ENCODE data around the gene CDH23.

Gene CDH23

GRCh38 chr10:71774916-71775702 lies 378.4 kb downstream of the CDH23 start:
- peaks cover 9% of the 10 kb centered on the region for H3K9me3 ChIP-seq (ENCODE audit: control insufficient read depth, insufficient read depth, low read depth, low read length)
- peaks cover 38% of the 10 kb centered on the region for H3K27me3 ChIP-seq (ENCODE audit: control insufficient read depth, insufficient read depth, low read length)
- H3K27ac ChIP-seq (ENCODE audit: low read depth, low read length): no peak overlapping the region
- no peaks in the 10 kb centered on the region for H3K36me3 ChIP-seq (ENCODE audit: control insufficient read depth, insufficient read depth, low read length)
- no peak overlapping the region for H3K9ac ChIP-seq (ENCODE audit: low read length)
- H3K4me3 ChIP-seq (ENCODE audit: low read depth, low read length): no peak overlapping the region
- no peaks in the 10 kb centered on the region; the same call in 1 of the 2 replicates for H3K4me1 ChIP-seq (ENCODE audit: control insufficient read depth, insufficient read depth, low read length)

DNA sequence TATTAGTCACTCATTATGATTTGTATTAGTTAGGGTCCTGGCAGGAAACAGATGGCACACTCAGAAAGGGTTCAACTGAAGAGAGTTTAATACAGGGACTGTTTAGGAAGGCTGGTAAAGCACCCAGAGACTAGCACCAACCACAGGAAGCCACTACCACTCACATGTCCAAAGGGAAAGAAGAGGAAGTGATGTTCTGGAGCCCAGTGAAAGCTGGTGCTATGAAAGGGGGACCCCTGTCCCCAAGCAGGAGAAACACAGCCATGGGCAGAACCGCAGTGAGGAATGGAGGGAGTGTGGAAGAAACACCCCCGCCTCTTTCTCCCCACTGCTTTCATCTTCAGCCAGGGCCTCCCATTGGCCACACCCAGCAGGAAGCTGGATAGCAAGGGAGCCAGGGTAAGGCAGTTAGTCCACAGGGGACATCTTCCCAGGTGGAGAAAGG lies 379.8 kb downstream of the CDH23 start:
- H3K4me1 ChIP-seq (ENCODE audit: control insufficient read depth, insufficient read depth, low read length): no peaks in the 10 kb centered on the region; the same call in 1 of the 2 replicates
- no peak overlapping the region for H3K9ac ChIP-seq (ENCODE audit: low read length)
- H3K9me3 ChIP-seq (ENCODE audit: control insufficient read depth, insufficient read depth, low read depth, low read length): peaks cover 9% of the 10 kb centered on the region
- H3K36me3 ChIP-seq (ENCODE audit: control insufficient read depth, insufficient read depth, low read length): no peaks in the 10 kb centered on the region
- peaks cover 30% of the 10 kb centered on the region for H3K27me3 ChIP-seq (ENCODE audit: control insufficient read depth, insufficient read depth, low read length)
- no peak overlapping the region for H3K27ac ChIP-seq (ENCODE audit: low read depth, low read length)
- no peak overlapping the region for H3K4me3 ChIP-seq (ENCODE audit: low read depth, low read length)

DNA sequence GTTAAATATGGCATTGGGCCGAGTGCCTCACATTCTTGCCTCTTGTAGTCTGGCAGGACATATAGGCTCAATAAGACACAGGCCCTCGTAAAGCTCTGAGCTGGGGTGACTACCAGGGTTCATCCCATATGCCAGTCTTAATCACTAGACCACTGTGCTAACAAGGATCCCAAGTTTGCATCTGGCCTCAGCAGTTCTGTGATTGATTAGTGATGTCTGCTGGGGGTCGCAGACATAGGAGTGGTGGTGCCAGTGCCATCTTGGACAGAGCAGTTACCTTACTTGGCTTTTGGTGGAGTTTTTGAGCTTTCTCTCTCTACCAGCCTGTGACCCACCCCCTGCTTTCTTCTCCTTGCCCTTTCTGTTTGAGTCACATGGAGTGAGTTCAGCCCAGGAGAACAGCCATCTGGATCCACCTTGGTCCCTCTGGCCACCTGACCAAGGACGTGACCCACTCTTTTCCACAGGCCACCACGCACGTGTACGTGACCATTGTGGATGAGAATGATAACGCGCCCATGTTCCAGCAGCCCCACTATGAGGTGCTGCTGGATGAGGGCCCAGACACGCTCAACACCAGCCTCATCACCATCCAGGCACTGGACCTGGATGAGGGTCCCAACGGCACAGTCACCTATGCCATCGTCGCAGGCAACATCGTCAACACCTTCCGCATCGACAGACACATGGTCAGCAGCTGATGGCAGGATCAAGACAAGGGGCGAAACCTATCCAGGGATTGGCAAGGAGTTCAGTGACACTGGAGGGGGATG lies 380.7 kb downstream of the CDH23 start:
- no peak overlapping the region for H3K9ac ChIP-seq (ENCODE audit: low read length)
- H3K4me1 ChIP-seq (ENCODE audit: control insufficient read depth, insufficient read depth, low read length): peaks cover under 1% of the 10 kb centered on the region; the same call in 1 of the 2 replicates
- no peak overlapping the region for H3K4me3 ChIP-seq (ENCODE audit: low read depth, low read length)
- peaks cover 9% of the 10 kb centered on the region for H3K9me3 ChIP-seq (ENCODE audit: control insufficient read depth, insufficient read depth, low read depth, low read length)
- no peak overlapping the region for H3K27ac ChIP-seq (ENCODE audit: low read depth, low read length)
- H3K36me3 ChIP-seq (ENCODE audit: control insufficient read depth, insufficient read depth, low read length): no peaks in the 10 kb centered on the region
- peaks cover 21% of the 10 kb centered on the region for H3K27me3 ChIP-seq (ENCODE audit: control insufficient read depth, insufficient read depth, low read length)

DNA sequence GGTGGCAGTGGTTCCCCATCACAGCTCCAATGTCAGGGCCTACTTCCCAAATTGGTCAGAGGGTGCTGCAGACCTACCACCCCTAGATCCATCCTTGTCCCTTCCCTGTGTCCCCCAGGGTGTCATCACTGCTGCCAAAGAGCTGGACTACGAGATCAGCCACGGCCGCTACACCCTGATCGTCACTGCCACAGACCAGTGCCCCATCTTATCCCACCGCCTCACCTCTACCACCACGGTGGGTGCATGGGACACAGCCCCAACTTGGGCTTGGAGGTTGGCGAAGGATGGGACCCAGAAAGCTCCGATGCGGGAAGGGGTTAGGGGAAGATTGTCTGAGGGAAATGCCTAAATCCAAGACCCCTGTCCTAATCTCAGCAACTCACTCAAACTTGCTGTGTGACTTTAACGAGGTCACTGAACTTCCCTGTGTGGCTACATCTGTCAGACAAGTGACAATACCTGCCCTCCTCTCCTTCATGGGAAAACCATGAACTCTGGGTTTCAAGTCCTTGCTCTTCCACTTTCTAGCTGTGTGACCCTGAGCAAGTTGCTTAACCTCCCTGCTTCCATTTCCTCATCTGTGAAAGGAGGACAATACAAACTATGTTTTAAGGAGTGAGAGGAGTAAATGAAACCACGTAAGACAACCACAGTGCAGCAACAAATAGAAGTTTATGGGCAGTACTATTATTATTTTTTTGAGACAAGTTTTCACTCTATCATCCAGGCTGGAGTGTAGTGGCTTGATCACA lies 381.5 kb downstream of the CDH23 start:
- Histone ChIP-seq H3K4me1 (ENCODE audit: control insufficient read depth, insufficient read depth, low read length) (peaks cover 9% of the 10 kb centered on the region), H3K27me3 (ENCODE audit: control insufficient read depth, insufficient read depth, low read length) (peaks cover 13% of the 10 kb centered on the region)

GRCh38 chr10:71779641-71780040 lies 382.9 kb downstream of the CDH23 start:
- no peak overlapping the region for H3K9ac ChIP-seq (ENCODE audit: low read length)
- H3K4me3 ChIP-seq (ENCODE audit: low read depth, low read length): no peak overlapping the region
- H3K4me1 ChIP-seq (ENCODE audit: control insufficient read depth, insufficient read depth, low read length): peaks cover 9% of the 10 kb centered on the region; the same call in 1 of the 2 replicates
- H3K9me3 ChIP-seq (ENCODE audit: control insufficient read depth, insufficient read depth, low read depth, low read length): peaks cover 9% of the 10 kb centered on the region
- peaks cover 1% of the 10 kb centered on the region; the same call in 1 of the 2 replicates for H3K27me3 ChIP-seq (ENCODE audit: control insufficient read depth, insufficient read depth, low read length)
- H3K36me3 ChIP-seq (ENCODE audit: control insufficient read depth, insufficient read depth, low read length): no peaks in the 10 kb centered on the region
- no peak overlapping the region for H3K27ac ChIP-seq (ENCODE audit: low read depth, low read length)

More for the DNA sequence above, 381.5 kb downstream of the CDH23 start:
- no peak overlapping the region for H3K4me3 ChIP-seq (ENCODE audit: low read depth, low read length)
- H3K36me3 ChIP-seq (ENCODE audit: control insufficient read depth, insufficient read depth, low read length): no peaks in the 10 kb centered on the region
- peaks cover 9% of the 10 kb centered on the region for H3K9me3 ChIP-seq (ENCODE audit: control insufficient read depth, insufficient read depth, low read depth, low read length)
- H3K9ac ChIP-seq (ENCODE audit: low read length): no peak overlapping the region
- H3K27ac ChIP-seq (ENCODE audit: low read depth, low read length): no peak overlapping the region

DNA sequence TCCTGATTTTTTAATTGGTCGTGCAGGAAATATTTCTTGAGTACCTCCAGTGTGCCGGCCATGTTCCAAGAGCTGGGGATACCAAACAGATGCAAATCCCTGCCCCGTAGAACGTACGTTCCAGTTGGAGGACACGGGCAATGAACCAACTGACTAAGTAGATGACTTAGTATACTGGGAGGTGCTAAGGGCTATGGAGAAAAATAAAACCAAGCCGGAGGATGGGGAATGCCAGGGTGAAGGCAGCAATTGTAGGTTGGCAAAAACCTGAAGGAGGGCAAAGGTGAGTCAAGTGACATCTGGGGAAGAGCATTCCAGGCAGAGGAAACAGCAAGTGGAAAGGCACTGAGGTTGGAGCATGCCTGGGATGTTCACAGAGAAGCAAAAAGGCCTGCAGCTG lies 383.4 kb downstream of the CDH23 start:
- Histone ChIP-seq H3K27me3 (ENCODE audit: control insufficient read depth, insufficient read depth, low read length) (no peaks in the 10 kb centered on the region; the same call in 1 of the 2 replicates), H3K4me3 (ENCODE audit: low read depth, low read length) (no peak overlapping the region), H3K9ac (ENCODE audit: low read length) (no peak overlapping the region)

DNA sequence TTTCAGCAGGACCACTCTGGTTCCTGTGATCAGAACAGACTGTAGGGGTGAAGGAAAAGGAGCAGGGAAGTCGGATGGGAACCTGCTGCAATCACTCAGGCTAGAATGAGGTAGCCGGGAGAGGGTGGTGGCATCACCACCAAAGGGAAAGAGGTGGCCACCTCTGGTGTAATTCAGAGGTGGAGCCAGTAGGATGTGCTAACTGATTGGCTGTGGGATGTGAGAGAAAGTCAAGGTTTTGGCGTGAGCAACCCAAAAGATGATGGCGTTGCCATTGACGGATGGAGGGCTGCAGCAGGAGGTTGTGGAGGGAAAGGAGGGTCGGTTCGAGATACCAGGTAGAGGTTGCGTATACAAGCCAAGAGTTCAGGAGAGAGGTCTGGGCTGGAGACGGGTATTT lies 384.0 kb downstream of the CDH23 start:
- no peaks in the 10 kb centered on the region for H3K36me3 ChIP-seq (ENCODE audit: control insufficient read depth, insufficient read depth, low read length)
- peaks cover 9% of the 10 kb centered on the region; the same call in 1 of the 2 replicates for H3K4me1 ChIP-seq (ENCODE audit: control insufficient read depth, insufficient read depth, low read length)
- H3K9ac ChIP-seq (ENCODE audit: low read length): no peak overlapping the region
- H3K9me3 ChIP-seq (ENCODE audit: control insufficient read depth, insufficient read depth, low read depth, low read length): peaks cover 9% of the 10 kb centered on the region
- no peaks in the 10 kb centered on the region; the same call in 1 of the 2 replicates for H3K27me3 ChIP-seq (ENCODE audit: control insufficient read depth, insufficient read depth, low read length)
- H3K4me3 ChIP-seq (ENCODE audit: low read depth, low read length): no peak overlapping the region
- H3K27ac ChIP-seq (ENCODE audit: low read depth, low read length): no peak overlapping the region

More for the DNA sequence above, 383.4 kb downstream of the CDH23 start:
- Histone ChIP-seq H3K9me3 (ENCODE audit: control insufficient read depth, insufficient read depth, low read depth, low read length) (peaks cover 9% of the 10 kb centered on the region), H3K36me3 (ENCODE audit: control insufficient read depth, insufficient read depth, low read length) (no peaks in the 10 kb centered on the region), H3K4me1 (ENCODE audit: control insufficient read depth, insufficient read depth, low read length) (peaks cover 9% of the 10 kb centered on the region; the same call in 1 of the 2 replicates), H3K27ac (ENCODE audit: low read depth, low read length) (no peak overlapping the region)

DNA sequence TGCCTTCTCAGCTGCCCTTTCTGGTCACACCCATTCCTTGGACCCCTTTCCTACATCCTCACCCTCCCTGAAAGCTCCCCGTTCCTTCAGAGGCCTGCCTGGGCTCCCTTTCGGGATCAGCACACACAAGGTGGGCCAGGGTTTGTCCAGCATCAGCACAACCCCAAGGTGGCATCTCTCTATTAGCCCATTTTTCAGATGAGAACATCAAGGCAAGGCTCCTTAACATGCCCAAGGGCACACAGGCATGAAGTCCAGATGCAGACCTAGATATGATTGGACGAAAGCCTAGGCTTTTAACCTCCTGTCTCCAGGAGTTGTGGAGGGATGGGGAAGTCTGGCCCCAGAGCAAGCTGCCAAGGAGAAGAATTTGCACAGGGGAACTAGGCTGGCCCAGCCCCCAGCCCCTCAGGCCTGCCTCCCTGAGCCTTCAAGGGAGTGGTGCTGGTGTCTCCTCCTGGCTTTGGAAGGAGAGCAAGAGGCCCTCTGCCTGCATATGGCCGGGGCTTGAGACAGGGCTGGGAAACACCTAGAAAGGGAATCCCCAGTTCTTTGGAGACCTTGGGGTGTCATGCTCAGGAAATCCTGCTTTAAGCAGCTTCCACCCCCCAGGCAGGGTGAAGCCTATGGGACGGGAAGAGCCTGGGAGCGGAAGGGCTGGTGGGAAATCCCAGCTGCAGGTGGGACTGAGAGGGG lies 385.6 kb downstream of the CDH23 start:
- H3K4me3 ChIP-seq (ENCODE audit: low read depth, low read length): no peak overlapping the region
- peaks cover 4% of the 10 kb centered on the region; the same call in 1 of the 2 replicates for H3K27me3 ChIP-seq (ENCODE audit: control insufficient read depth, insufficient read depth, low read length)
- H3K36me3 ChIP-seq (ENCODE audit: control insufficient read depth, insufficient read depth, low read length): no peaks in the 10 kb centered on the region
- H3K9me3 ChIP-seq (ENCODE audit: control insufficient read depth, insufficient read depth, low read depth, low read length): peaks cover 4% of the 10 kb centered on the region
- peaks cover 9% of the 10 kb centered on the region; the same call in 1 of the 2 replicates for H3K4me1 ChIP-seq (ENCODE audit: control insufficient read depth, insufficient read depth, low read length)
- no peak overlapping the region for H3K9ac ChIP-seq (ENCODE audit: low read length)
- no peak overlapping the region for H3K27ac ChIP-seq (ENCODE audit: low read depth, low read length)

GRCh38 chr10:71782917-71783490 lies 386.3 kb downstream of the CDH23 start:
- Histone ChIP-seq H3K27me3 (ENCODE audit: control insufficient read depth, insufficient read depth, low read length) (peaks cover 4% of the 10 kb centered on the region; the same call in 1 of the 2 replicates), H3K4me1 (ENCODE audit: control insufficient read depth, insufficient read depth, low read length) (peaks cover 9% of the 10 kb centered on the region; the same call in 1 of the 2 replicates), H3K4me3 (ENCODE audit: low read depth, low read length) (no peak overlapping the region), H3K27ac (ENCODE audit: low read depth, low read length) (no peak overlapping the region), H3K9ac (ENCODE audit: low read length) (no peak overlapping the region), H3K9me3 (ENCODE audit: control insufficient read depth, insufficient read depth, low read depth, low read length) (no peaks in the 10 kb centered on the region), H3K36me3 (ENCODE audit: control insufficient read depth, insufficient read depth, low read length) (no peaks in the 10 kb centered on the region)
